ENCODE results near the gene BCDIN3D.

- TF ChIP-seq CTCF (IDR thresholded peaks at IDR 0.05; ENCODE audit: low read length) (no peak), EZH2 (IDR thresholded peaks at IDR 0.05; ENCODE audit: borderline replicate concordance, low read length) (no peak)
These were observed 42.3 kb downstream of the BCDIN3D start for GRCh38 chr12:49800421-49801140.

Data from OCI-LY1 (cell line).